IPS DF 19.7 (cell line): ENCODE measurements around the gene ZBTB40.

ENCODE experiments used
- DNase-seq: peaks from one replicate; pipeline ENCODE4 v3.0.0-alpha.2; 2013; ENCODE audit warnings: low read depth, low spot score

ZBTB40 gene

GRCh38 chr1:22465671-22466070 lies 14.0 kb downstream of the ZBTB40 start:
- DNase-seq, result no peak

- no peak for DNase-seq
These were observed 18.6 kb downstream of the ZBTB40 start for GRCh38 chr1:22470227-22470626.

- no peak for DNase-seq
These were observed 19.4 kb downstream of the ZBTB40 start for GRCh38 chr1:22471078-22471477.

GRCh38 chr1:22471610-22472009 lies 20.0 kb downstream of the ZBTB40 start:
- no peak for DNase-seq

GRCh38 chr1:22472596-22472995 lies 20.9 kb downstream of the ZBTB40 start:
- DNase-seq, result no peak

GRCh38 chr1:22473952-22474351 lies 22.3 kb downstream of the ZBTB40 start:
- no peak for DNase-seq

- no peak for DNase-seq
These were observed 24.9 kb downstream of the ZBTB40 start for GRCh38 chr1:22476566-22476965.

- DNase-seq, result no peak
These were observed 31.5 kb downstream of the ZBTB40 start for GRCh38 chr1:22483121-22483520.

- no peak for DNase-seq
These were observed 33.2 kb downstream of the ZBTB40 start for GRCh38 chr1:22484706-22485345.

- DNase-seq, result no peak
These were observed 33.8 kb downstream of the ZBTB40 start for GRCh38 chr1:22485431-22485830.

- DNase-seq, result no peak
These were observed 36.1 kb downstream of the ZBTB40 start for GRCh38 chr1:22487781-22488180.

- no peak for DNase-seq
These were observed 36.7 kb downstream of the ZBTB40 start for GRCh38 chr1:22488319-22488718.

- DNase-seq, result no peak
These were observed 37.6 kb downstream of the ZBTB40 start for GRCh38 chr1:22489278-22489677.

GRCh38 chr1:22489823-22490222 lies 38.2 kb downstream of the ZBTB40 start:
- DNase-seq, result no peak

GRCh38 chr1:22490309-22490708 lies 38.7 kb downstream of the ZBTB40 start:
- peak; percentile 82 for DNase-seq

GRCh38 chr1:22491995-22492715 lies 40.5 kb downstream of the ZBTB40 start:
- DNase-seq, result no peak

GRCh38 chr1:22494144-22494543 lies 42.5 kb downstream of the ZBTB40 start:
- DNase-seq, result no peak

GRCh38 chr1:22494943-22495579 lies 43.4 kb downstream of the ZBTB40 start:
- DNase-seq, result no peak

GRCh38 chr1:22496536-22497160 lies 45.0 kb downstream of the ZBTB40 start:
- DNase-seq, result no peak

GRCh38 chr1:22498463-22498862 lies 46.8 kb downstream of the ZBTB40 start:
- DNase-seq, result no peak

GRCh38 chr1:22500058-22500457 lies 48.4 kb downstream of the ZBTB40 start:
- DNase-seq, result no peak

GRCh38 chr1:22500471-22500870 lies 48.8 kb downstream of the ZBTB40 start:
- no peak for DNase-seq
